NCI-H1105 (cell line): ENCODE data around the gene MPPE1.

Experiments
- DNase-seq: peaks from one replicate; lab custom pipeline; 2025; lab: John Stamatoyannopoulos, UW

MPPE1 gene

DNA sequence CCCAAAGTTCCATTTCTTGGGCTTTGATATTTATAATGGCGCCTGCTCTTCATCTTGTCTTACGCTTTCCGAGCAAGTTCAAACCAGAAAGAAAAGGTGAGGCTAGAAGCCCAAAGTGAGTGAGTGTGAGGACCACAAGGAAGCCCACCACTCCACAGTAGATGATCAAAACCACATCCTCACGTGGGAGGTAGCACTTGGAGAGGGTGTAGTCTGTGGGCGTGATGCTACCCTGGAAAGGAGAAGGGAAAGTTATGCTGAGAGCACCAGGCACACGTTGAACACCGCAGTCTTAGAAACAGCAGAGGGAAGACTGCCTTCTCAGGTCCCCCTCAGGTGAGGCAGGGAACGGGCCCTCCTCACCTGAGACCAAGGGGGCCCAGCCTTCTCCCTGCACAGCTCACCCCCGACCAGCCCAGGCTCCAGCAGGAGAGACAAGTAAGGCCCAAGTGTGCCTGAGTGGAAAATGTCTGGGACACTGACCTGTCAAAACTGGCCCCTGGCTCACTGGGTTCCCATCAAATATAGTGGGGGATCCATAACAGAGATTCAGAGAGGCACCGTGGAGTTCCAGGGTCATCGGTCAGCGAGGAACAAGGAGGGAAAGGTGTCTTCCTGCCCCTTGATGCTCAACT lies 23.6 kb downstream of the MPPE1 start:
- DNase-seq, result no peak

DNA sequence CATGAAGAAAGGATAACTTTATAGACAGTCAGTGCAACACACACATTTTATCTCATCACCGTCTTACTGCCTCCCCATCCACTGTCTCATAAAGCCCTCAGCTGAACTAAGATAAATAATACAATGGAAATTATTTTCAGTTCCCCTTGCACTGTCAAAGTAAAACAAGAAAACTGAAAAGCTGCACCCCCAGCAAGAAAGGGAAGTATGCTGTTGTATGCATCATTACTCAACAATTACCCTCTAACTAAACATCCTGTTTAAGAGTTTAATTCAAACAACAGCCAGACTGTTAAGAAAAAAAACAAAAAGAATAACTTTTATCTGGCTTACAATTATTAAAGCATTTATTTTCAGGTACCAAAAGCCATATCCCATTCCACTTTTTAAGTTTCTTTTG lies 25.0 kb downstream of the MPPE1 start:
- no peak for DNase-seq

DNA sequence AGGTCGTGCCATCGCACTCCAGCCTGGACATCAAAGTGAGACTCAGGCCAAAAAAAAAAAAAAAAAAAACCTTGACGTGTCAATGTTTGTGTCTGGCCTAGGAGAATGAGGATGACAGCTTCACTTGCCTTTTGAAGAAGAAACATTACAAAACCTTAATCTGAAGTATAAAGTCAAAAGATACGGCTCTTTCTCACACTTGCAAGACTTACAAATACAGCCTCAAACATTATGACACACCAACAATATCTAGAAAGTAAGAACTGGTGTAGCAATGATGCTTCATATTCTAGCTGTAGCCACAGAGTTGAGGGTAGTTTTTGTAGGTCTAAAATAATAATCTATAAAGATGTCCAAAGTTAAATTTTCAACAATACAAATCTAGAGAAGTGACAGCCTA lies 25.5 kb downstream of the MPPE1 start:
- DNase-seq, result no peak

DNA sequence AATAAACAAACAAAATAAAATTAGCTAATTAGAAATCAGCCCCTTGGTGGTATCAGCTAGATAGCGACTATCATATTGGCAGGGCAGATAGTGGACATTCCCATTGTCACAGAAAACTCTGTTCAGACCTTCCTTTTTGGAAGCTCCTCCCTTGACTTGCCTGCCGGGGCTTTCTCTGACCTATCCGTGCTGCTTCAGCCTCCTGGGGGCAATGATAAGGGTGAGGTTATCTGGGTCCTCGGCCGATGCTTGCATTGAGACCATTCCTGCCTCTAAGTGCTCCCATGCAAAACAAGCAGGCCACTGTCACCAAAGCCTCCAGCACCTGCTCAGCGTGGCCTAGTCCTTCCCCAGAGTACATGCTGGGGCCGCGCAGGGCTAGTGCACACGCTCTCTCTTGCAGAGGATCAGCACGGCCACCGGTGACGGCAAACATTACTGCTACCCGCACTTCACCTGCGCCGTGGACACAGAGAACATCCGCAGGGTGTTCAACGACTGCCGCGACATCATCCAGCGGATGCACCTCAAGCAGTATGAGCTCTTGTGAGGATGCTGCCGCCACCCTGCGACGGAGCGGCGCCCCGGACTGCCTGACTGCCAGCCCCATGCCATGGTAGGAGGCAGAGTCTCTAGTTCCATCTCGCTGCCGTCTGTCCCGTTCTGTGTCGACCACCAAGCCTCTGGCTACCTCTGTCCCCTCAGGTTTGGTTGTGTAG lies 27.4 kb downstream of the MPPE1 start:
- no peak for DNase-seq

DNA sequence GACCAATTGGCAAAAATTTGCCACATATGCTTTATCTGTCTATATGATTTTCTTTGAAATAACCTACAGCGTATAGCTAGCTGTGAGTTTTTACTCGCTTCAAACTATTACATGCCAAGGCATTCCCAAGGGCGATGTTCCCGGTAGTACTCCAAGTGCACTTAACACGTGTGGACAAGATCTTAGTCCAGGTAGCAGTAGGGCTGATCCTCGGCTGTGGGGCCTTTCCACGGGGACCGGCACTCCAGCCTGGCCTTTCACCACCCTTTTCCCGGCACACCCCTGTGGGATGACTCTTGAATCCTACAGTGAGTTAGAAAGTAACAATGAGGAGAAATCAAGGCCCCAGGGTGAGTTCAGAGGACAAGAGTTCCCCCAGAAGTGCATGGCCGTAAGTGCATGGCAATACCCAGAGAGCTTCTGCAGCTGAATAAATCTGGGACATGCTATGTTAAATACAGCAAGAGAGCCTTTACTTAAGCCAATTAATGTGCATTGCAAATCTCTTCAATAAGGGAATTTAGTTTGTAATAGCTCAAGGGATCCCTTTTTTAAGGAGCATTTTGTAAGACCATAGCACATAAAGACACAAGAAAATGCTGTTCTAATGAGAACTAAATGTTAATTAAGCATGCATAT lies 30.5 kb downstream of the MPPE1 start:
- DNase-seq, result no peak

DNA sequence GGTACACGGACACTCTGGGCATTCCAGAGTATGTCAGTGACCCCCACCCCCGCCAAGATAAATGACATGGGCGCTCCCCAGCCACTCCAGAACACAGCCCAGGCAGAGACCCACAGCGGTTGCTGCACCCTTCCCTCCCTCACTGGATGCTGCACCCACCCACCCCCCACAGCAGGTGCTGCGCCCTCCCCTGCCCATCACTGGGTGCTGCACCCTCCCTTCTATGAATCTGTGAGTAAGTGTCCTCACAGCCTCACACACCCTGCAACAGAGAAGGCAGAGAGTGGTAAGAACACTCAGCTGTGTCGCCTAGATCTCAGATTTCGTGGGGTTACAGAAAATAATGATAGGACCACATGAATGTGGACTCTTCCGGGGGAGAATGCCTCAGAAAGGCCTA lies 33.4 kb downstream of the MPPE1 start:
- DNase-seq, result no peak

DNA sequence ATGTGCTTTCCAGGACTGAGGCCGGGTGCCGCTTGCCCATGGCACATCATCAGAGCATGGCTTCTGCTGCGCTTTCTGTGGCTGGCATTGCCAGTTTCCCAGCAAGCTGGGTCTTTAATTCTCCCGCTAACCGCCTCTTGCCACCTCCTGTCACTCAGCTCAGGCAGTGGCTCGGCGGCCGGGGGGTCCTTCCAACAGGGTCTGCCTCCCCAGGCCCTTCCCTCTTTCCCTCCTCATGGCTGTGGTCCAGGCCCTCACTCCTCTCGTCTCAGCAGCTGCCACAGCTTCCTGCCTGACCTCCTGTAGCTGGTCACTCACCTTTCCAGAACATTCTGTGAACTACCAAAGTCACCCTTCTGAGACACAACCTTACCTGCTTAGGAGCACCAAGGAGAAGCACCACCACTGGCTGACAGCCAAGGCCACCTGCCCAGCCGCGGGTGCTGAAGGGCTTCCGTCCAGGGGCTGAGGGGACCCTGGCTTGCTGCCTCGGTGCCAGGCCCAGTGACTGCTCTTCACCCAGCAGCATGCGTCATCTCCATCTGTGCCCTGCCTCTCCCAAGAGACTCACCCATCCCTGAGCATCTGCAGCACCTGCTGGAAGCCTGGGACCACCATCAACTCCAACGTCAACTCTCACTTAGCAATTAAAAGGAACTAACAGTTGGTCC lies 34.3 kb downstream of the MPPE1 start:
- no peak for DNase-seq

DNA sequence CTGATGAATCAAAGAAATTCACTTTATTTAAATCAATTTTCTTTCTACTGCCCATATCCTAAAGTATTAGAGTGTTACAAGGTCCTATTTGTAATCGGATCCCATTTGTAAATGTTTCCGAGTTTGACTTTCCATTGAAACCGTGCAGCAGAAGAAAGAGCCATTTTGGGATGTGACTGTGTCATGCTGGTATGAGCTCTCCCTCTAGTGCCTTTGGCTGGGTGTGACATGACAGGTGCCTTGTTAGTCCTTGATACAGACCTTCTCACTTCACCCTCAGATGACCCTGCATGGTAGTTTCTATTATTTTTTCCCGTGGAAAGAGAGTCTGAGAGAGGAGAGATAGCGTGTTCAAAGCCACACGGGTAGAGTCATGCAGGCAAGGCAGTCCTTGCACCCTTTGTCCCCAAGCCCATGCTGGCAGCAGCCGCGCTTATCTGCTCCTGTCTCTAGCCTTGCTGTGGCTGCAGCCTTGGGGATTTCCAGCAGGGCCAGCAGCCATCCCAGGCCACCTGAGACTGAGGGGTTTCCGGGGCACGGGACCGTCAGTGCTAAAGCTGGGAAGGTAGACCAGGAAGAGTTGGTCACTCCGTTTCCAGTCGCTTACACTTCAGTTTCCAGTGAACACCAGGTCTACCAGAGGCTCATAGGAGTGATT lies 35.5 kb downstream of the MPPE1 start:
- no peak for DNase-seq

DNA sequence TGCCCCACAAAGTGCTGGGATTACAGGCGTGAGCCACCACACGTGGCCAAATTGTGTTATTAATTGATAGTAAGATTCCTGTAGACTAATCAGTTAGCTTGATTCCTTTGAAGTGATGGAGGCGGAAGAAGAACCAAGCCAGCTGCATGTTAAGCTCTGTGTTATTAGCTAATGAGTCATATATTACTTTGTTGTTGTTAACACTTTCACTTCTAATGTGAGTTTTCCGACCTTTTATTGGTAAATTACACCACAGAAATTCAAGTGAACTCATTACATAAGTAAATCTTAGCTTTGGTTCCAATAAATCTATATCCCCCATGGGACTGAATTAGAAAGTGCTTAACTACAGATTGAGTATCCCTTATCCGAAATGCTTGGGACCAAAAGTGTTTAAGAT lies 36.6 kb downstream of the MPPE1 start:
- no peak for DNase-seq

DNA sequence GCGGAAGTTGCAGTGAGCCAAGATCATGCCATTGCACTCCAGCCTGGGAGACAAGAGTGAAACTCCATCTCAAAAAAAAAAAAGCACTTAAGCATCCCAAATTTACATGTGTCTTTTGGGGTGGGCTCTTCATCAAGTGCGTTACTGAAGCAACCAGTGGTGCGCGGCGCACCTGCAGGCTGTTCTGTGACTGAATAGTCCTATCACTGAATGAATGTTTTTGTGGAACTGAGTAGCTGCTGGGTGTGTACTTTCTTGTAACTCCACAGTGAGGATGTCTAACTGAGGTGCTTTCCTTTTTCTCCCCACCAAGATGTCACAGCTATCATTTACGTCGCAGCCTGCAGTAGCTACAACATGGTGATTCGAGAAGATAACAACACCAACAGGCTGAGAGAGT lies 39.9 kb downstream of the MPPE1 start:
- DNase-seq, result no peak

DNA sequence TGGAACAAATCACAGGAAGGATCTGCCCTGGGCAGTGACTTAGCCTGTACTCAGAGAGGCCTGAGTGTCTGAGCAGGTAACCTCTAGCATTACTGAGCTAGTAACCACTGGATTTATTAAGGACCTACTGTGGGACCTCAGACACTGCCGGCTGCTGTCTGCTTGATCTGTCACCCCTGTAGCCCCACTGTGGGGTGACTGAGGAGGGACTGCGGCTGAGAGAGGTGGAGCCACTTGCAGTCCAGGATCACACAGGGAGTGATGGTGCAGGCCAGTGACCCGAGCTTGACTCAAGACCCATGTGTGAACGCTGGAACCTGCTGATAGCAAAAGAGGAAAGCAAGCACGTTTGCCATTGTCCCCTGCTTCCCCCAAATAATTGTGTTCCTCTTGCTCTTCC lies 41.4 kb downstream of the MPPE1 start:
- DNase-seq, result no peak

DNA sequence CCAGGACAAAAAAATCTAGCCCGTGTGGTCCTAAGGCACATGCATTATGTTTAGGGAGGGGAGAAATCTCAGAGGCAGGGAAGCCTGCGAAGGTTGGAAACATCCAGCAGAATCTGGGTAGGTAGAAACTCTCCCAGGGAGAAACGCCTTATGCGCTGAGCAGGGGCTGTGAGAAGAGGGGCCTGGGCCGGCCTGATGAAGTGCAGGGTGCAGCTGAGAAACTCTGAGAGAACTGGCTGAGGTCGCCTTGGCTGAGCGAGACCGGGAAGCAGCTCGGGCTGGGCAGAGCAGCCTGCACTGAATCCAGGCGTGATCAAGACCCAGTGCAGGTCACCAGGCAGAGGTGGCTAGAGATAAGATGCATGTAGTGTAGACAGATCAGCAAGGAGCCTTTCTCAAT lies 41.8 kb downstream of the MPPE1 start:
- no peak for DNase-seq

DNA sequence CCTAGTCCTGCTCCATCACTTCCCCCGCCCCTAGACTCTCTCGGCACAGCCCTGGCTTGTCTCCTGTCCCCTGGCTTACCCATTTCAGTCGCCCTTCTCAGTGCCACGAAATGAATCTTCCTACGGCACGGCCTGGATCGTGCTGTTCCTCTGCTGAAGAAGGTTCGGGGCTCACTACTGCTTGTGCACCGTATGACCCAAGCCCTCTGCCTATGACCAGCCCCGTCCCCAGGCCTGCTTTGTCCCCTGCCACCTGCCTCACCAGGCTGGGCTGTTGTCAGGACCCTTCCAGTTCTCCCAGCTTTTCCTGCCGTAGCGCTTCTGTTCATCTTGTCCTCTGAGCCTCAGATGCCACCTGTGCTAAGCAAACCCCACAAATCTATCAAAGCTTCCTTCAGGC lies 43.0 kb downstream of the MPPE1 start:
- DNase-seq, result no peak

DNA sequence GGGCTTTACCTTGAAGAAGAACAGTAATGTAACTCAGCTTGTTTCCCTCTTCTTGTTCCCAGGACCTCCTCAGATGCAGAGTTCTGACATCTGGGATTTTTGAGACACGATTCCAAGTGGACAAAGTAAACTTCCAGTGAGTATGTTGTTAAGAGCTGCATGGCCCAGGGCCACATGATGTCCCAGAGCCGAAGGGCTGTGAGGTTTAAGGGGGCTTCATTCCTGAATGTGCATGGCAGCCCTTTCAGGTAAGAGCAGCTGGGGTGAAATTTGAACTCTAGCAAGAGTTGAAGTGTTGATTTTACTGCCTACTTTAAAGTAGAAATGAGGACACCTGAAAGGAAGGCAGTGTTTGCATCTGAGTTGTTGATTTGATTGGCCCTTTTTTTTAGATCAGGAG lies 43.6 kb downstream of the MPPE1 start:
- no peak for DNase-seq

DNA sequence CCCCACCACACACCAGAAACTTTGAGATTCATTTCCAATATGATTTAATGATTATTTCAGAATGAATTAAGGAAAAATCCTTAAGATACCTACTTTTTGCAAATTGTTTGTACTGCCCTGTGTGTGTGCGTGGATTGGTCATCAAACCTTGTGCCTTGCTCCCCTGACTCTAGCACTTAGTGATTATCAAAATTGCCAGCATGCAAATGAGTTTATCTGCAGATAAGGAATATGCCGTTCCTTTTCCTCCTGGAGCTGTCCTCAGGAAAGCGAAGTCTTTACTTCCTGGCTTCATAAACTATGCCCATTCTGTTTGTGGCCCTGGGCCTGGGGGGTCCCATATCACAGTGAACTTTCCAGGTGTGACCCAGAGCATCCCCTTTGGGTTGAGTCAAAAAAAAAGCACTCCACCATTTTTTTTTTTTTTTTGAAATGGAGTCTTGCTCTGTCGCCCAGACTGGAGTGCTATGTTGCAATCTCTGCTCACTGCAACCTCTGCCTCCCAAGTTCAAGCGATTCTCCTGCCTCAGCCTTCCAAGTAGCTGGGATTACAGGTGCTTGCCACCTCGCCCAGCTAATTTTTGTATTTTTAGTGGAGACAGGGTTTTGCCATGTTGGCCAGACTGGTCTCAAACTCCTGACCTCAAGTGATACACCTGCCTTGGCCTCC lies 45.5 kb downstream of the MPPE1 start:
- no peak for DNase-seq

DNA sequence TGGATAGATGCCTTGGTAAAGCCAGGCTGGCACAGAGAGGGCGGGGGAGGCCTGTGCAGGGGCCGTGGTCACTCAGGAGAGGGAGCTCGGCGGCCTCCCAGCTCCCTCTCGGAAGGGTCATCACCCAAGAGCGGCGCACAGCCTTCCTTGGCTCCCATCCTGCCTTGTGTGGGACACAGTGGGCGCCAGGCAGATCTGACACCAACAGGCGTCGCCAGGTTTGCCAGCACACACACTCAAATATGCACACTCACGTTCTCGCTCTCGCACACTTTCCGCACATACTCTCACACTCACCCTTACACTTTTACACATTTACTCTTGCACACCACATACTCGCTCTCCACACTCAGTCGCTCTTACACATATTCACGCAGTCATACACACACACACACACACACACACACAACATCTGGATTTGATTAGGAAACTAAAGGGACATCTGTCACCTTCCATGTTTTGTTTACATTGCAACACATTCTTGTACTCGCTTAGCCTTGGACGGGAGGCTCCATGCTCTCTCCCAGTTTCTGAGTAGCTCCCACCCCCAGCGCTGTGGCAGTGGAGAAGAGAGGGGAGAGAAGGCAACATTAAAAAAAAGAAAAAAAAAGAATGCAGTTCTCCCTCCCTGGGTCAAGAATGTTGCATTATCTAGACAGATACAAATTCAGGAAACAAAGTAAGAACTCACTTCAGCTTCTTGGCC lies 46.4 kb downstream of the MPPE1 start:
- DNase-seq, result no peak

DNA sequence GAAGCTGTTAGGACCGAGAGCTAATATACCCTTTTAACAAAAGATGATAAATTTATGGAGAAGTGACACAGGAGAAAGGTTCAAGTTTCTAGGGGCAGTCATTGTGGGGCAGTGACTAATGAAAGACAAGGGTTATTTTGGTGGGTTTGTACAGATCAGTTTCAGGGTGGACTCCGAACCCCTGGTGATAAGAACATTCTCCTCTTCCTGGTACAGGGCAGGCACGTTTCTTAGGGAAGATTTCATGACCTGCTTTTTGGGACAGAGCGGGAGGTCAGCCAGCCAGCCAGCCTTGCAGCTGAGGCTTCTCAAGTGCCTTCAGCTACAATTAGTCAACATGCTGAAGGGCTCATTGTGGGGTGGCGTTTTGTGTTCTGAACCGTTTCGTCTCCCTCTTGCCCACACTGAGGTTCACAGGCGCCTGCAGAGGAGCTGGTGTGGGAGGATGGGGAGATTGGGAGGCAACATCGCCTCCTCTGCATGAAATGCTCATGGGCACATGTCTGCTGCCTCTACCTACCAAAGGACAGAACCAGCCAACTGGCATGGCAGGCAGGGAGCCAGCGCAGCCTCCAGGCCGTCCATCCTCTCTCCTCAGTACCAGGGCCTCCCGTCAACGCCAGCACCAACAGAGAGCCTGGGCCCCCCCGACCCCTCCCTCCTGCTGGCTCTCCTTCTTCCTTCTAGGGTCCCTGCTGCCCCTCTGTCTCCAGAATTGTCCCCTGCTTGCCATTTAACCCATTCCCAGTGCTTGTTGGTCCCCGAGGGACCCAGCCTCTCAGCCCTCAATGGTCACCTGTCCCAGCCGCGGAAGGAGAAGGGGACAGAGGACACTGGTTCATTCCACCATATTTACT lies 47.3 kb downstream of the MPPE1 start:
- no peak for DNase-seq

DNA sequence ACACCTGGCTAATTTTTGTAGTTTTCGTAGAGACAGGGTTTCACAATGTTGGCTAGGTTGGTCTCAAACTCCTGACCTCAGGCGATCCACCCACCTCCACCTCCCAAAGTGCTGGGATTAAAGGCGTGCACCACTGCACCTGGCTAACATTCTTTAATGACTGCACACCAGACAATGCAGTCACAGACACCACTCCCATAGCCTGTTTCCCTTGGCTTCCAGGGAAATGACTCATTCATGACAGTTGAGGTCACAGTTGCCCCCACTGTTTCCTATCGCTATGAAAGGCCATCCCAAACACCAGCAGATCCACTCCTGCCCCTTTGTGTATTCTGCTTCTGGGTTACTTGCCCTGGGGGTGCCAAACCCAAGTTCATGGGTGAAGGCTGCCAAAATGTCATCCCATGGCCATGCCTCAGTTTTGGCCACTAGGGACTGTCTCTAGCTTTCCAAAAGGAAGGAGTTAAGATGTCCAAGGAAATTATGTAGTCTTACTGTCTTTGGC lies 48.2 kb downstream of the MPPE1 start:
- DNase-seq, result no peak

DNA sequence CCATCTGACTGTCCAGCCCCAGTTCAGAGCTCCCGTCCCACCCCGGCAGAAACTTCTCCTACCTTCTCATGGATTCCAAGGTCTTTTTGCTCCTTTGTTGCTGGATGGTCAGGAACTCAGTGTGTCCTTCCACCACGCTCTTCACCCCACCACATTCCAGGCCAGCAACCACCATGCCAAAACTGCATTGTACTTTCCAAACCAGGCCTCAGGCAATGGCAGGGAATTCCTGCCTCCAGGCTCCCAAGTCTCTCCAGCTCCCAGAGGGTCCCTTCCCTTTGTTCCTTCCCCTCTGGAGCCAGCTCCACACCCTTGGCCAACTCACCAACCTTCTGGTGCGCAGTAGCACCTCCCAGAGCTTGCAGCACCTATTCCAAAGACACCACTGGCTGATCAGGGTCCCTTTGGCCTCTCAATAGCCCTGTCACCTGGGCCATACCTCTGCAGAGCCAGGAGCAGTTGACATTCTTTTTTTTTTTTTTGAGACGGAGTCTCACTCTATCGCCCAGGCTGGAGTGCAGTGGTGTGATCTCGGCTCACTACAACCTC lies 48.8 kb downstream of the MPPE1 start:
- DNase-seq, result no peak
